Myocyte (in vitro differentiated cells): ENCODE measurements around the gene RPL27. TPM values are rescaled to one million over a fixed set of nuclear protein-coding genes. Genes with fewer than 3 reads are reported as not detected.

ENCODE experiments used
- DNase-seq: peaks from one replicate; pipeline ENCODE4 v3.0.0-alpha.2; 2012; ENCODE audit warnings: low read depth
- total RNA-seq: library from RNA; depleted of rRNA; stranded (reverse); fragments of >200 nt; gene quantifications from 2 replicates; pipeline ENCODE4 v1.2.3, GENCODE V29; 2014

Gene RPL27
- total RNA-seq, 1 donor from 2014 or later = 1,025 TPM

- no peak for DNase-seq
Observed at GRCh38 chr17:43044024-43044423, 45.8 kb downstream of the RPL27 start.

GRCh38 chr17:43051969-43052368 is 53.8 kb downstream of the RPL27 start:
- DNase-seq = no peak

Other genes starting within 250 kb of the RPL27 start
- gene RAMP2, start 237.2 kb upstream of the RPL27 start, total RNA-seq = 0.26 TPM in 1 of 2 replicates, not detected in the other
- gene VPS25, start 225.0 kb upstream of the RPL27 start, total RNA-seq = 60.8 and 63.7 TPM in 2 replicates
- 0.16 TPM in 1 of 2 replicates, not detected in the other for gene WNK4, start 217.8 kb upstream of the RPL27 start, total RNA-seq
- gene COA3, start 199.7 kb upstream of the RPL27 start, total RNA-seq = 53.4 and 72.8 TPM in 2 replicates
- gene CNTD1, start 199.6 kb upstream of the RPL27 start, total RNA-seq = not detected in 2 replicates
- 73.5 and 124 TPM in 2 replicates for gene BECN1, start 174.1 kb upstream of the RPL27 start, total RNA-seq
- gene PSME3, start 165.0 kb upstream of the RPL27 start, total RNA-seq = 88.9 and 103 TPM in 2 replicates
- 0.40 and 0.78 TPM in 2 replicates for gene AOC2, start 153.8 kb upstream of the RPL27 start, total RNA-seq
- 0.47 and 0.67 TPM in 2 replicates for gene AOC3, start 147.2 kb upstream of the RPL27 start, total RNA-seq
- not detected in 2 replicates for gene G6PC1, start 97.6 kb upstream of the RPL27 start, total RNA-seq
- gene AARSD1, start 34.0 kb upstream of the RPL27 start, total RNA-seq = 30.6 and 38.4 TPM in 2 replicates
- gene PTGES3L, start 18.3 kb upstream of the RPL27 start, total RNA-seq = 28.8 and 29.1 TPM in 2 replicates
- gene RUNDC1, start 17.9 kb upstream of the RPL27 start, total RNA-seq = 8.8 and 14.8 TPM in 2 replicates
- gene IFI35, start 8.4 kb downstream of the RPL27 start, total RNA-seq = 18.5 and 23.6 TPM in 2 replicates
- gene VAT1, start 24.0 kb downstream of the RPL27 start, total RNA-seq = 346 and 366 TPM in 2 replicates
- gene RND2, start 26.8 kb downstream of the RPL27 start, total RNA-seq = 0.35 and 0.78 TPM in 2 replicates
- gene BRCA1, start 126.9 kb downstream of the RPL27 start, total RNA-seq = 4.9 and 5.2 TPM in 2 replicates
- gene NBR1, start 172.8 kb downstream of the RPL27 start, total RNA-seq = 106 and 135 TPM in 2 replicates
- gene TMEM106A, start 213.5 kb downstream of the RPL27 start, total RNA-seq = 2.2 and 2.9 TPM in 2 replicates
- 0.62 TPM in 1 of 2 replicates, not detected in the other for gene CCDC200, start 230.2 kb downstream of the RPL27 start, total RNA-seq
- not detected in 2 replicates for gene RNU2-1, start 235.6 kb downstream of the RPL27 start, total RNA-seq